Measurements from ENCODE around the gene AZU1.
"Not testable (repeated sequence)": the region's sequence is repeated elsewhere in the genome, so short reads cannot be mapped to it uniquely, and the experiment has no call there.

AZU1 gene

GRCh38 chr19:872266-872951 lies 44.8 kb downstream of the AZU1 start:
- DNase-seq (ENCODE audit: low read depth in 2 of 2), result peak in 1 of 2 donors; percentile 63

- DNase-seq (ENCODE audit: low read depth in 2 of 2), result peak in 1 of 2 donors; percentile 49
Measured at GRCh38 chr19:873084-873483, 45.4 kb downstream of the AZU1 start.

- DNase-seq (ENCODE audit: low read depth in 2 of 2), result no peak
Measured at GRCh38 chr19:873561-874041, 46.0 kb downstream of the AZU1 start.

GRCh38 chr19:875265-875879 lies 47.7 kb downstream of the AZU1 start:
- DNase-seq (ENCODE audit: low read depth in 2 of 2), result no peak

GRCh38 chr19:876089-876488 lies 48.5 kb downstream of the AZU1 start:
- no peak for DNase-seq (ENCODE audit: low read depth in 2 of 2)

GRCh38 chr19:876780-877314 lies 49.2 kb downstream of the AZU1 start:
- DNase-seq (ENCODE audit: low read depth in 2 of 2), result no peak

GRCh38 chr19:877992-878660 lies 50.5 kb downstream of the AZU1 start:
- not testable (repeated sequence) for DNase-seq (ENCODE audit: low read depth in 2 of 2)

GRCh38 chr19:878751-879561 lies 51.3 kb downstream of the AZU1 start:
- DNase-seq (ENCODE audit: low read depth in 2 of 2), result not testable (repeated sequence)

GRCh38 chr19:879711-880438 lies 52.2 kb downstream of the AZU1 start:
- no peak for DNase-seq (ENCODE audit: low read depth in 2 of 2)
